Hematopoietic multipotent progenitor cell treated with erythropoietin and hydrocortisone succinate and interleukin-3 and kit ligand, for 4 days (in vitro differentiated cells): ENCODE data around the gene PTEN.
A peak's percentile ranks its signal among the peaks of the same experiment; 100 is the strongest.
"Not testable (repeated sequence)": the region's sequence is repeated elsewhere in the genome, so short reads cannot be mapped to it uniquely, and the experiment has no call there.

Experiments used
- DNase-seq: peaks from one replicate; pipeline ENCODE4 v3.0.0-alpha.2; 2015

Gene PTEN

DNA sequence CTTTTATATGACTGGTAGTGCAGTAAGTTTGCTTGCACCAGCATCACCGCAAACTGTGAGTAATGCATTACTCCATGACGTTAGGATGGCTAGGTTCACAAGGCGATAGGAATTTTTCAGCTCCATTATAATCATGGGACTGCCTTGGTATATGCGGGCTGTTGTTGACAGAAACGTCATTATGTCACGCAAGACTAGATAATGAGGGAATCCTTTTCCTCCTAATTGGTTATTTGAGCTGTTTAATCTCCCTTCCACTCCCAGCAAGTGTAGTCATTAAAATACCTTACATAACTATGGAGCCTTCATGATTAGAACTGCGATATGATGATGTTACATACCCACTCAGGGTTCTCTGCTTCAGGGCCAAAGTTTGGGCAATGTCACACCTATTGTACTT lies 17.4 kb upstream of the PTEN start:
- DNase-seq: no peak

DNA sequence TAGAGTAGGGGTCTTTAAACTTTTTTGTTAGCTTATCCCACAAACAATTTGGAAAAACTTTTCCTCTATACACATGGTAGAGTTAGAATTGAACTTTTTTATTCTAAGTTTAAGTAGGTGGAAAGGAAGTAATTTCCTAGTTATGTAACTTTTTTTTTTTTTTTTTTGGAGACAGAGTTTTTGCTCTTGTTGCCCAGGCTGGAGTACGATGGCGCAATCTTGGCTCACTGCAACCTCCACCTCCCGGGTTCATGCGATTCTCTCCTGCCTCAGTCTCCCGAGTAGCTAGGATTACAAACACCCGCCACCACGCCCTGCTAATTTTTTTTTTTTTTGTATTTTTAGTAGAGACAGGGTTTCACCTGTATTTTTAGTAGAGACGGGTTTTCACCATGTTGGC lies 16.7 kb upstream of the PTEN start:
- DNase-seq: not testable (repeated sequence)

GRCh38 chr10:87847550-87847949 lies 15.9 kb upstream of the PTEN start:
- no peak for DNase-seq

- DNase-seq: no peak
Measured at GRCh38 chr10:87849001-87849400, 14.4 kb upstream of the PTEN start.

DNA sequence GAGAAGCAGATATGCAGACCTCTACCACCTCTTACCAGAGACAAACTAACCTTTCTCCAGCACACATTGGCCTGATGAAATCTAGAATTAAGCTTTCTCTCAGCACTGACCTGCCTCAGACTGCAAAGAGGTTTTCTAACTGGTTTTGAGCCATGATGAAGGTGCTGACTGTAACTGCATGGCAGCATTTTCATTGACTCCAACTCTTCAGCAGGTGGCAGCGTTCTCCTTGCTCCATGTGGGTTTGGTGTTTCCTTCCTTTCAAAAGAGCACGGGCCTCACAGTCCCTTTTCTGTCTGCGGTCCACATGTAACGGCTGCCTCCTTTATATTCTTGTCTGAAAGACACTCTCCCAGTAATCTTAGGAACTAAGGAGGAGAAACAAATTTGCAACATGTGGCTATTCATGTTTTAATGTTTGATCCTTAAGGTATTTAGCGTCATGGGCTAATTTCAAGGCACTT lies 12.7 kb upstream of the PTEN start:
- peak; percentile 89 for DNase-seq

DNA sequence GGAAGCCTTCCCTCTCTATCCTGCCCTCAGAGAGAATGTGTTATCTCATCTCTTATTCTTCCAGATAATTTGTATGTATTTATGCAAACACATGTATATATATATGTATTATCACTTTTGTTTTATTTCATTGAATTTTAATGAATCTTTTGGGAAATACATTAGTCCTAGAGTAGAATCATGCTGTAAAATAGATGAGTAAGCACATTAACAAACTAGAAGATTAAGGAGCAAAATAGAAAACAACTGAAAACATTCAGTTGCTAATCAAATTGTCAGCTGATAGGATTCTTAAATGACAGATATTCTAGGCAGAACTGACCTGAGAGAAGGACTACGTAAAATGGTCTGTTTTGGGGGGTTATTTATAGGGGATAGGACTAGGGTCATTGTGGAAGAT lies 11.3 kb upstream of the PTEN start:
- DNase-seq: no peak

- DNase-seq: not testable (repeated sequence)
Measured at GRCh38 chr10:87855247-87855646, 8.2 kb upstream of the PTEN start.

- peak; percentile 46 for DNase-seq
Measured at GRCh38 chr10:87855665-87856064, 7.8 kb upstream of the PTEN start.

GRCh38 chr10:87860156-87860795 lies 3.1 kb upstream of the PTEN start:
- DNase-seq: peak; percentile 92

DNA sequence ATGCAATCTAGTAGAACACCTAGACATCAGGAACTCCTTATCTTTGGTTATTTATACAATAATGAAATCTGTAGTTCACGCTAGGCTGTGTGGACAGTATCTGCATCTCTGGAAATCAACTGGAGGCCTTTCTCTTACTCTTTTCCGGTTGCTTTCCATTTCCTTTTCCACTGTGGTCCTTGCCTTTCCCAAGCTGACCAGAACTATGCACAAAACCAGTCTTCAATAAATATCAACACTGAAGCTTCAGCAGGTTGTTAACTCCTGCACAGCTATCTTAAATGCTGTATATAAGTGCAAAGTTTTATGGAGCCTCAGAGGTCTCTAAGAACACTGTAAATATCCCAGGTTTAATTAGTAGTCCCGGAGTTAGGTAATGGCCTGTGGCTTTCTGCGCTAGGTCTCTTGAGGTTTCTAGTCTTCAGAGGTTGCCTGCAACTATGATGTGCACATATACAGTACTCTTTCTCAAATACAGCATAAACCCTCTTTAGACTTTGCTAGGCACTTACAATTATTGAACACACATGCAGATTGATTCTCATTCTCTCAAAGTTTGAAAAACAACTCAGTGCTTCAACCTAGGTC lies 2.5 kb upstream of the PTEN start:
- DNase-seq: peak; percentile 36

GRCh38 chr10:87861566-87861952 lies 1.9 kb upstream of the PTEN start:
- peak; percentile 87 for DNase-seq

GRCh38 chr10:87861953-87862678 lies 1.3 kb upstream of the PTEN start:
- peak; percentile 99 for DNase-seq

GRCh38 chr10:87862679-87863052 lies 759 bp upstream of the PTEN start:
- DNase-seq: no peak

DNA sequence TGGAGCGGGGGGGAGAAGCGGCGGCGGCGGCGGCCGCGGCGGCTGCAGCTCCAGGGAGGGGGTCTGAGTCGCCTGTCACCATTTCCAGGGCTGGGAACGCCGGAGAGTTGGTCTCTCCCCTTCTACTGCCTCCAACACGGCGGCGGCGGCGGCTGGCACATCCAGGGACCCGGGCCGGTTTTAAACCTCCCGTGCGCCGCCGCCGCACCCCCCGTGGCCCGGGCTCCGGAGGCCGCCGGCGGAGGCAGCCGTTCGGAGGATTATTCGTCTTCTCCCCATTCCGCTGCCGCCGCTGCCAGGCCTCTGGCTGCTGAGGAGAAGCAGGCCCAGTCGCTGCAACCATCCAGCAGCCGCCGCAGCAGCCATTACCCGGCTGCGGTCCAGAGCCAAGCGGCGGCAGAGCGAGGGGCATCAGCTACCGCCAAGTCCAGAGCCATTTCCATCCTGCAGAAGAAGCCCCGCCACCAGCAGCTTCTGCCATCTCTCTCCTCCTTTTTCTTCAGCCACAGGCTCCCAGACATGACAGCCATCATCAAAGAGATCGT lies 598 bp downstream of the PTEN start:
- DNase-seq: peak; percentile 60

DNA sequence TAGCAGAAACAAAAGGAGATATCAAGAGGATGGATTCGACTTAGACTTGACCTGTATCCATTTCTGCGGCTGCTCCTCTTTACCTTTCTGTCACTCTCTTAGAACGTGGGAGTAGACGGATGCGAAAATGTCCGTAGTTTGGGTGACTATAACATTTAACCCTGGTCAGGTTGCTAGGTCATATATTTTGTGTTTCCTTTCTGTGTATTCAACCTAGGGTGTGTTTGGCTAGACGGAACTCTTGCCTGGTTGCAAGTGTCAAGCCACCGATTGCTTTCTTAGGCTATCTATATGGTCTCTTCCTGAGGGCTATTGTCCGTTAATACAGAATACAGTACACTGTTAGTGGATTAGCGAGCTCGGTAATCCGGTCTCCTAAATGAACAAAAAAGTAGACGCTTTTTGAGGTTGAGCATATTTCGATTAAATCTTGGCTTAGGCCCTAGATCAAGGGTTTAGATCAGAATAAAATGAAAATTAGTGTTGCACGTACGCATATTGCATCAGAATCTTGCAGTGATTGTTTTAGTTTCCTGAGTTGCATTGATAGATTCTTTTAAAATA lies 1.2 kb downstream of the PTEN start:
- peak; percentile 48 for DNase-seq

GRCh38 chr10:87865241-87865881 lies 1.9 kb downstream of the PTEN start:
- peak; percentile 14 for DNase-seq

DNA sequence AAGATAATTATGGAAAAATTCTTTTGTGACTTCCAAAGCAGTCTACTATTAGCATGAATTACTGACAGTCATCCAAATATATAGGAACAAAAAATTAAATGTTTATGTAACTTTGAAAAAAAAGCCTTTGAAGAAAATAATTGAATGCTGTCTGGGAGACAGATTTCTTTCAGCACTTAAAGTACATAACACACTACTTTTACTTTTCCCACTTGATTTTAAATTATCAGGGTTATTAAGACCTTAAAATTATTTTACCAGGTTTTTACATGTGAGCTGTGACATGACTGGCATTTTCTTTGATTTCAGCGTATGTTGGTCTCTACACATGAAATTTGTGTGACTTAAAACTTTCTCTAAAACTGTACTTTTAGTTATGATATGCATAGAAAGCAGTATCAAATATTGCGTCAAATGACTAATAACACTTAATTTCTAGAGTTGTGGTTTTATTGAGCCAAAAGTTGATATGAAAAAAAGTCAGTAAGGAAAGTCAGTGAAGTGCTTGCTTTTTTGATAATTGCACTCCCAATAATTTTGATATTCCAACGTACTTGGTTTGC lies 3.1 kb downstream of the PTEN start:
- DNase-seq: peak; percentile 15

DNA sequence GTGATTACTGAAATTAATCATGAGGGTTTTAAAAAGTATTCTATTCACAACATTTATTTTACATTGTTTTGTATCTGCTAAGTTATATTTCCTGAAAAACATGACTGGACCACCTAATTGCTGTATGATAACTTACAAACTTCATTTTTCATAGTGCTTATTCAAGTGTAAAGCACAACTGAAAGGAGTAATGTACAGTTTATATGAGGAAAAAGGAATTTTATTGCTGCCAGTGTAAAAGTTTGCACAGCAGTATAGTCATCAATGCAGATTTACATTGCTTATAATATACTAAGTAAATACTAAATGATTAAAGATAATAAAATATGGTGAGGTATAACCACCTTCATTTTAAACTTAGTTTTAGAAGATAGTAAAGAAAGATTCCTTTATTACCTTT lies 4.0 kb downstream of the PTEN start:
- DNase-seq: no peak

- DNase-seq: no peak
Measured at GRCh38 chr10:87868277-87868676, 4.9 kb downstream of the PTEN start.

- not testable (repeated sequence) for DNase-seq
Measured at GRCh38 chr10:87869139-87869538, 5.7 kb downstream of the PTEN start.

DNA sequence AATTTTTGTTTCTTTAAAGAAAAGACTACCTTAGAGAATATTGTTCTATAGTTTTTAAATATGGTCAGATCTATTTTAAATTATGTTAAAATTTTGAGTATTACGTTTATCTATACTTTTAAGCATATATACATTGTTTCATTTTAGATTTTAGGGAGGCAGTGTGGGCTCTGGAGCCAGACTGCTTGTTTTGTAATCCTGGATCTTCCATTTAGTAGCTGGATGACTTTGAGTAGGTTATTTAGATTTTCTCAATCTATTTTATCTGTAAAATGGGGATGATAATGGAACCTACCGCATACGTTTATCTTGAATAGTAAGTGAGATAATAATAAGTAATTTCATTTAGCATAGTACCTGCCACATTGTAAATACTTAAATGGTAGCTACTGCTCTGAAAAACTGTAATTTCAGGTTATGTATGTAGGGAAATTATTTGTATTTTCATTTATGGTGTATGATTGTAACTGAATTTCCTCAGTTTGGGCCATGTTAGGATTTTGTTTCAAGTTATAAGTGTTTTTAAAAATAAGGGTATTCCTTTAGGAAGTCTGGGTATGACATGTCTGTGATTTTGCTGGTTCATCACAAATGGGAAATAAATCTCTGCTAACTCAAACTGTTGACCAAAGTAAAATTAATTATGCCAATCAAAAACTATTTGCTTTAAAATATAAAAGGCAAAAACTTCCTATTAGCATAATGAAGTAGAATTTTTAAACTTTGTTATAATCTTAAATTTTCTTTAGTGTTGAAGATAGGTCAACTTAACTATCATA lies 6.5 kb downstream of the PTEN start:
- DNase-seq: no peak

DNA sequence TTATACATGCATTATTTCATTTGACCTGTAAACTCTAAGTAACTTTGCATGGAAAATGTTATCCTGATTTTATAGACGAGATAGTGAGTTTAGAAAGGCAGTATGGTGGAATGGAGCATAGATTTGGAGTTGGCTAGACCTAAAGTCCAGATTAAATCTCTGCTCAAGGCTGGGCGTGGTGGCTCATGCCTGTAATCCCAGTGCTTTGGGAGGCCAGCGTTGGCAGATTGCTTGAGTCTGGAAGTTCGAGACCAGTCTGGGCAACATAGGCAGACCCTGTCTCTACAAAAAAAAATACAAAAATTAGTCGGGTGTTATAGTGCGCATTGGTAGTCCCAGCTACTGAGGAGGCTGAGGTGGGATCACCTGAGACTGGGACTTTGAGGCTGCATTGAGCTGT lies 9.4 kb downstream of the PTEN start:
- DNase-seq: no peak
